Astrocyte (in vitro differentiated cells and primary cell): ENCODE measurements around the gene APOBEC3B. TPM values are rescaled to one million over a fixed set of nuclear protein-coding genes. Genes with fewer than 3 reads are reported as not detected.

Experiments used
- DNase-seq: peaks from one replicate; pipeline ENCODE4 v3.0.0-alpha.2; 2010; ENCODE audit warnings: low read depth
- FAIRE-seq: peaks from 2 replicates; lab custom pipeline; 2011; peaks lifted over from hg19 to GRCh38; lab: Jason Lieb, UNC
- H2AFZ ChIP-seq: 2 replicates; pipeline ENCODE4 v1.6.0; 2012; ENCODE audit warnings: low read depth, low read length, inconsistent platforms
- H3K27ac ChIP-seq: 2 replicates; pipeline ENCODE4 v1.5.1; 2011; ENCODE audit warnings: low read depth, low read length, inconsistent platforms
- H3K27me3 ChIP-seq: 2 replicates; pipeline ENCODE4 v1.6.0; 2011; ENCODE audit warnings: low read length, inconsistent platforms; ENCODE audit not compliant: insufficient read depth
- H3K36me3 ChIP-seq: 2 replicates; pipeline ENCODE4 v1.5.1; 2011; ENCODE audit warnings: low read length, inconsistent platforms; ENCODE audit not compliant: insufficient read depth
- H3K4me1 ChIP-seq: 2 replicates; pipeline ENCODE4 v1.5.1; 2011; ENCODE audit warnings: low read length, inconsistent platforms; ENCODE audit not compliant: insufficient read depth
- H3K4me2 ChIP-seq: 2 replicates; pipeline ENCODE4 v1.6.0; 2012; ENCODE audit warnings: low read length, inconsistent platforms
- H3K4me3 ChIP-seq: 2 replicates; pipeline ENCODE4 v1.5.1; 2011; ENCODE audit warnings: low read depth, mild to moderate bottlenecking, low read length, inconsistent platforms; ENCODE audit not compliant: insufficient read depth
- H3K79me2 ChIP-seq: 2 replicates; pipeline ENCODE4 v1.6.0; 2012; ENCODE audit warnings: mild to moderate bottlenecking, low read length, inconsistent platforms; ENCODE audit not compliant: insufficient read depth
- H3K9ac ChIP-seq: 2 replicates; pipeline ENCODE4 v1.6.0; 2012; ENCODE audit warnings: mild to moderate bottlenecking, low read length, inconsistent platforms
- H3K9me3 ChIP-seq: 2 replicates; pipeline ENCODE4 v1.5.1; 2012; ENCODE audit warnings: low read depth, mild to moderate bottlenecking, low read length, inconsistent platforms; ENCODE audit not compliant: insufficient read depth
- H4K20me1 ChIP-seq: 2 replicates; pipeline ENCODE4 v1.6.0; 2012; ENCODE audit warnings: low read length, inconsistent platforms; ENCODE audit not compliant: insufficient read depth
- H3K27ac Mint-ChIP-seq: one replicate; pipeline ENCODE4 v1.8.0; 2021; ENCODE audit warnings: mild to moderate bottlenecking, mixed read lengths; ENCODE audit not compliant: unreplicated experiment
- H3K27me3 Mint-ChIP-seq: one replicate; pipeline ENCODE4 v1.8.0; 2021; ENCODE audit warnings: low read depth, mixed read lengths; ENCODE audit not compliant: unreplicated experiment
- H3K36me3 Mint-ChIP-seq: one replicate; pipeline ENCODE4 v1.8.0; 2021; ENCODE audit warnings: low read depth, mixed read lengths; ENCODE audit not compliant: unreplicated experiment
- H3K4me1 Mint-ChIP-seq: one replicate; pipeline ENCODE4 v1.8.0; 2021; ENCODE audit warnings: low read depth, mixed read lengths; ENCODE audit not compliant: unreplicated experiment
- H3K4me3 Mint-ChIP-seq: one replicate; pipeline ENCODE4 v1.8.0; 2021; ENCODE audit warnings: mild to moderate bottlenecking, moderate library complexity, mixed read lengths; ENCODE audit not compliant: unreplicated experiment
- H3K9me3 Mint-ChIP-seq: one replicate; pipeline ENCODE4 v1.8.0; 2021; ENCODE audit warnings: mild to moderate bottlenecking, mixed read lengths; ENCODE audit not compliant: unreplicated experiment
- EZH2 ChIP-seq: IDR thresholded peaks from 2 replicates; pipeline ENCODE4 v1.6.1; 2012; ENCODE audit warnings: mild to moderate bottlenecking, low read length, inconsistent platforms; ENCODE audit not compliant: insufficient read depth
- total RNA-seq: library from RNA; stranded (reverse); gene quantifications from 2 replicates; pipeline ENCODE4 v1.2.1, GENCODE V29; 2021
- TF ChIP-seq, protein P1 (sequence below): IDR thresholded peaks from 2 replicates; pipeline ENCODE4 v1.5.1; 2011; ENCODE audit warnings: low read depth, mild to moderate bottlenecking, inconsistent platforms, low read length, moderate library complexity; ENCODE audit not compliant: insufficient read depth

APOBEC3B gene
- total RNA-seq, 1 donor from 2014 or later: 3.0 TPM

DNA sequence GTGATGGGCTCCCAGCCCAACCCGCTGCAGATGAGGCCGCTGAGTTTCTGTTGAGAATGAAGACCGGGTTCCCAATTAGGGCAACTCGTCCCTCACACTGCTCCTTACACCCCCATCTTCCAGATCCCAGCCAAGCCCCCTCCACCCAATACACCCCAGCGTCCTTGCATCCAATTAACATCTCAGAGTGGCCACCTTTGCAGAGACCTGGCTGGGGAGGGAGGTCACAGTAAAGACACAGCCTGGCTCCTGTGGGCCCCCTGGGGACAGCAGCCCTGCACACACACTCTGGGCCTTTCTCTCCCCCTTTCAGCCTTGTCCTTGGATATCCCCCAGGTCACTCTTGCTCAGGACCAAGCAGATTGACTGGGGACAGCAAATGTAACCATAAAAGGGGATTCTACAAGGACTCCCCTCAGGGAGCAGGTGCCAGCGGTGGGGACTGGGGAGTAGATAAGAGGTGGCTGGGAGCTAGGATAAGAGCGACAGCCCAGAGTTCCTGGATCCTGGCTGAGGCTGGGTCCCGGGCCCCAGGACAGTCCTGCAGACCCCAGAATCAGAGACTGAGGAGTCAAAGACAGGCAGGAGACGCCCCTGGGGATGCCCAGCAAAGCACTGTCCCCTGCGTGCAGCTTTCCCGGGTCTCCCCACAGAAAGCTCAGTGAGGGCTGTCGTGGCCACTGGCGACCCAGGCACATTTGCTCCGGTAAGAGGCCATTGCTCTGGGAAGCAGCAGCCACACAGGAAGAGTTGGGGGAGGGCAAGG lies 16.4 kb upstream of the APOBEC3B start:
- no peak overlapping the region for H2AFZ ChIP-seq
- FAIRE-seq (no peak), DNase-seq (no peak)
- peaks cover 15% of the 10 kb centered on the region for H3K27me3 ChIP-seq
- no peak overlapping the region for H3K9ac ChIP-seq
- H3K36me3 Mint-ChIP-seq: no peaks in the 10 kb centered on the region
- H3K9me3 Mint-ChIP-seq: no peaks in the 10 kb centered on the region
- H3K36me3 ChIP-seq: no peaks in the 10 kb centered on the region
- TF ChIP-seq EZH2: no peak
- TF ChIP-seq, protein P1, sequence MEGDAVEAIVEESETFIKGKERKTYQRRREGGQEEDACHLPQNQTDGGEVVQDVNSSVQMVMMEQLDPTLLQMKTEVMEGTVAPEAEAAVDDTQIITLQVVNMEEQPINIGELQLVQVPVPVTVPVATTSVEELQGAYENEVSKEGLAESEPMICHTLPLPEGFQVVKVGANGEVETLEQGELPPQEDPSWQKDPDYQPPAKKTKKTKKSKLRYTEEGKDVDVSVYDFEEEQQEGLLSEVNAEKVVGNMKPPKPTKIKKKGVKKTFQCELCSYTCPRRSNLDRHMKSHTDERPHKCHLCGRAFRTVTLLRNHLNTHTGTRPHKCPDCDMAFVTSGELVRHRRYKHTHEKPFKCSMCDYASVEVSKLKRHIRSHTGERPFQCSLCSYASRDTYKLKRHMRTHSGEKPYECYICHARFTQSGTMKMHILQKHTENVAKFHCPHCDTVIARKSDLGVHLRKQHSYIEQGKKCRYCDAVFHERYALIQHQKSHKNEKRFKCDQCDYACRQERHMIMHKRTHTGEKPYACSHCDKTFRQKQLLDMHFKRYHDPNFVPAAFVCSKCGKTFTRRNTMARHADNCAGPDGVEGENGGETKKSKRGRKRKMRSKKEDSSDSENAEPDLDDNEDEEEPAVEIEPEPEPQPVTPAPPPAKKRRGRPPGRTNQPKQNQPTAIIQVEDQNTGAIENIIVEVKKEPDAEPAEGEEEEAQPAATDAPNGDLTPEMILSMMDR: no peak
- H3K79me2 ChIP-seq: no peaks in the 10 kb centered on the region
- H3K9me3 ChIP-seq: no peaks in the 10 kb centered on the region
- no peak overlapping the region for H3K27ac Mint-ChIP-seq
- H3K4me3 ChIP-seq: no peak overlapping the region
- H3K4me1 ChIP-seq: no peaks in the 10 kb centered on the region
- peaks cover 2% of the 10 kb centered on the region for H3K4me1 Mint-ChIP-seq
- no peak overlapping the region for H3K27ac ChIP-seq
- H3K4me3 Mint-ChIP-seq: no peak overlapping the region
- H3K4me2 ChIP-seq: no peak overlapping the region
- H3K27me3 Mint-ChIP-seq: peaks cover 45% of the 10 kb centered on the region
- no peaks in the 10 kb centered on the region for H4K20me1 ChIP-seq

DNA sequence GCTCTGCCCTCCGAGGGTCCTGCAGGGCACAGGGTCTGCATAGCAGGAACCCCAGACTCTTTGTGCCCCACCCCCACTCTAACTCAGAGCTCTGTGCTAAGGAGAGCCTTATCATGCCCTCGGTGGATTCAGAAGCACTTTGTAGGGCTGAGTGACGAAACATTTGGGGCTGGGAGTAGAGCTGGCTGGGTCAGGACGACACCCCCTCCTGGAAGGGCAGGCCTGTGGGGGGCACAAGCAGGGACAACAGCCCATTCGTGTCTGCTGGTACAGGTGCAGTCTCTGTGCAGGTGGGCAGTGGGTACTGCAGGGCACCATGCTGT lies 15.8 kb upstream of the APOBEC3B start:
- H3K4me1 ChIP-seq: no peaks in the 10 kb centered on the region
- peaks cover 49% of the 10 kb centered on the region for H3K27me3 Mint-ChIP-seq
- no peaks in the 10 kb centered on the region for H3K36me3 ChIP-seq
- no peak overlapping the region for H3K27ac ChIP-seq
- no peaks in the 10 kb centered on the region for H3K79me2 ChIP-seq
- DNase-seq: no peak
- H3K4me1 Mint-ChIP-seq: peaks cover 2% of the 10 kb centered on the region
- no peaks in the 10 kb centered on the region for H4K20me1 ChIP-seq
- TF ChIP-seq, protein P1: no peak
- no peak for TF ChIP-seq EZH2
- H3K4me2 ChIP-seq: no peak overlapping the region
- H2AFZ ChIP-seq: no peak overlapping the region
- no peaks in the 10 kb centered on the region for H3K9me3 ChIP-seq
- H3K9me3 Mint-ChIP-seq: no peaks in the 10 kb centered on the region
- H3K4me3 Mint-ChIP-seq: no peak overlapping the region
- H3K27me3 ChIP-seq: peaks cover 17% of the 10 kb centered on the region
- no peak overlapping the region for H3K4me3 ChIP-seq
- H3K9ac ChIP-seq: no peak overlapping the region
- FAIRE-seq: no peak
- H3K27ac Mint-ChIP-seq: no peak overlapping the region
- no peaks in the 10 kb centered on the region for H3K36me3 Mint-ChIP-seq

DNA sequence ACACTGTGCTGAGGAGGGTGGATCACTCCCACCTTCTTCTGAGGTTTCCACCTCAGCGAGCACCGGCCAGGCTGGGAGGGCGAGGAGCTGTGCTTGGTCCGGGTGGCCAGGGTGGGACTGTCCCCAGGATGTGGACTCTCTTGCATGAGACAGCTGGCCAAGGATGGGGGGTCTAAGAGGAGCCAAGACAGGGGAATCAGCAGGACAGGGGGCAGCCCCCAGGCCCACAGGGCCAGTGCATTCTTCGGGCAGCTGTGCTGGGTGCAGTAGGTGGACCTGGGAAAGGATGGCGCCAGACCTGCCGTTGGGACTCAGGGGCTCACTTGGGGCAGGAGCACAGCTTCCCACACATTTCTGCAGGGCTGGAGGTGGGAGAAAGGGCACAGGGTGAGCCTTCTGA lies 15.2 kb upstream of the APOBEC3B start:
- no peak for FAIRE-seq
- no peak overlapping the region for H3K4me2 ChIP-seq
- H2AFZ ChIP-seq: no peak overlapping the region
- H3K9me3 ChIP-seq: no peaks in the 10 kb centered on the region
- no peak overlapping the region for H3K27ac ChIP-seq
- no peak overlapping the region for H3K9ac ChIP-seq
- H3K27ac Mint-ChIP-seq: no peak overlapping the region
- H3K4me3 ChIP-seq: no peak overlapping the region
- no peak for TF ChIP-seq EZH2
- TF ChIP-seq, protein P1: no peak
- peaks cover 2% of the 10 kb centered on the region for H3K4me1 Mint-ChIP-seq
- no peaks in the 10 kb centered on the region for H3K36me3 Mint-ChIP-seq
- no peak for DNase-seq
- H4K20me1 ChIP-seq: no peaks in the 10 kb centered on the region
- no peaks in the 10 kb centered on the region for H3K36me3 ChIP-seq
- H3K27me3 ChIP-seq: peaks cover 19% of the 10 kb centered on the region
- no peak overlapping the region for H3K4me3 Mint-ChIP-seq
- H3K79me2 ChIP-seq: no peaks in the 10 kb centered on the region
- H3K9me3 Mint-ChIP-seq: no peaks in the 10 kb centered on the region
- no peaks in the 10 kb centered on the region for H3K4me1 ChIP-seq
- peaks cover 47% of the 10 kb centered on the region for H3K27me3 Mint-ChIP-seq
